ENCODE data around the gene RAC3.

GRCh38 chr17:82016061-82016874, 15.2 kb upstream of the RAC3 start:
- TF ChIP-seq, protein P1, sequence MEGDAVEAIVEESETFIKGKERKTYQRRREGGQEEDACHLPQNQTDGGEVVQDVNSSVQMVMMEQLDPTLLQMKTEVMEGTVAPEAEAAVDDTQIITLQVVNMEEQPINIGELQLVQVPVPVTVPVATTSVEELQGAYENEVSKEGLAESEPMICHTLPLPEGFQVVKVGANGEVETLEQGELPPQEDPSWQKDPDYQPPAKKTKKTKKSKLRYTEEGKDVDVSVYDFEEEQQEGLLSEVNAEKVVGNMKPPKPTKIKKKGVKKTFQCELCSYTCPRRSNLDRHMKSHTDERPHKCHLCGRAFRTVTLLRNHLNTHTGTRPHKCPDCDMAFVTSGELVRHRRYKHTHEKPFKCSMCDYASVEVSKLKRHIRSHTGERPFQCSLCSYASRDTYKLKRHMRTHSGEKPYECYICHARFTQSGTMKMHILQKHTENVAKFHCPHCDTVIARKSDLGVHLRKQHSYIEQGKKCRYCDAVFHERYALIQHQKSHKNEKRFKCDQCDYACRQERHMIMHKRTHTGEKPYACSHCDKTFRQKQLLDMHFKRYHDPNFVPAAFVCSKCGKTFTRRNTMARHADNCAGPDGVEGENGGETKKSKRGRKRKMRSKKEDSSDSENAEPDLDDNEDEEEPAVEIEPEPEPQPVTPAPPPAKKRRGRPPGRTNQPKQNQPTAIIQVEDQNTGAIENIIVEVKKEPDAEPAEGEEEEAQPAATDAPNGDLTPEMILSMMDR (IDR thresholded peaks at IDR 0.05; ENCODE audit: low read length): no peak
- TF ChIP-seq EZH2 (IDR thresholded peaks at IDR 0.05; ENCODE audit: borderline replicate concordance, low read length): no peak

Data from OCI-LY1 (cell line).